ENCODE data around the gene GLI3. TPM values are rescaled to one million over a fixed set of nuclear protein-coding genes. Genes with fewer than 3 reads are reported as not detected.

GLI3 gene
- total RNA-seq, 1 donor from 2014 or later = not detected

GRCh38 chr7:42006801-42007513, 230.1 kb downstream of the GLI3 start:
- H3K4me1 Mint-ChIP-seq (ENCODE audit: low read depth) = no peaks in the 10 kb centered on the region
- no peak overlapping the region for H3K27ac Mint-ChIP-seq
- DNase-seq (ENCODE audit: low spot score) = no peak
- H3K9me3 Mint-ChIP-seq = no peaks in the 10 kb centered on the region
- H3K27me3 Mint-ChIP-seq (ENCODE audit: insufficient read depth) = peaks cover 2% of the 10 kb centered on the region
- intact Hi-C loops (cut with micrococcal nuclease) = no loop called here
- no peak overlapping the region for H3K4me3 Mint-ChIP-seq
- no peaks in the 10 kb centered on the region for H3K36me3 Mint-ChIP-seq (ENCODE audit: low read depth)

- H3K4me1 Mint-ChIP-seq (ENCODE audit: low read depth) = no peaks in the 10 kb centered on the region
- no peaks in the 10 kb centered on the region for H3K9me3 Mint-ChIP-seq
- no peak for DNase-seq (ENCODE audit: low spot score)
- no peak overlapping the region for H3K4me3 Mint-ChIP-seq
- H3K27me3 Mint-ChIP-seq (ENCODE audit: insufficient read depth) = no peaks in the 10 kb centered on the region
- no peak overlapping the region for H3K27ac Mint-ChIP-seq
- intact Hi-C loops (cut with micrococcal nuclease) = no loop called here
- no peaks in the 10 kb centered on the region for H3K36me3 Mint-ChIP-seq (ENCODE audit: low read depth)
Observed at GRCh38 chr7:42002654-42003053, 234.4 kb downstream of the GLI3 start.

- Mint-ChIP-seq H3K9me3 (no peaks in the 10 kb centered on the region), H3K27ac (no peak overlapping the region), H3K36me3 (ENCODE audit: low read depth) (no peaks in the 10 kb centered on the region), H3K27me3 (ENCODE audit: insufficient read depth) (no peaks in the 10 kb centered on the region), H3K4me3 (no peak overlapping the region), H3K4me1 (ENCODE audit: low read depth) (no peaks in the 10 kb centered on the region)
- DNase-seq (ENCODE audit: low spot score) = no peak
- intact Hi-C loops (cut with micrococcal nuclease) = no loop called here
Observed at GRCh38 chr7:41999736-42000283, 237.2 kb downstream of the GLI3 start.

- Mint-ChIP-seq H3K36me3 (ENCODE audit: low read depth) (no peaks in the 10 kb centered on the region), H3K27me3 (ENCODE audit: insufficient read depth) (no peaks in the 10 kb centered on the region), H3K27ac (no peak overlapping the region), H3K9me3 (no peaks in the 10 kb centered on the region), H3K4me1 (ENCODE audit: low read depth) (no peaks in the 10 kb centered on the region), H3K4me3 (no peak overlapping the region)
- no peak for DNase-seq (ENCODE audit: low spot score)
- intact Hi-C loops (cut with micrococcal nuclease) = no loop called here
Observed at GRCh38 chr7:41998041-41998440, 239.0 kb downstream of the GLI3 start.

GRCh38 chr7:41997151-41997550, 239.9 kb downstream of the GLI3 start:
- Mint-ChIP-seq H3K4me3 (no peak overlapping the region), H3K4me1 (ENCODE audit: low read depth) (no peaks in the 10 kb centered on the region), H3K27me3 (ENCODE audit: insufficient read depth) (no peaks in the 10 kb centered on the region), H3K27ac (no peak overlapping the region), H3K36me3 (ENCODE audit: low read depth) (no peaks in the 10 kb centered on the region), H3K9me3 (no peaks in the 10 kb centered on the region)
- DNase-seq (ENCODE audit: low spot score) = no peak
- intact Hi-C loops (cut with micrococcal nuclease) = no loop called here

- no peaks in the 10 kb centered on the region for H3K9me3 Mint-ChIP-seq
- H3K4me3 Mint-ChIP-seq = no peak overlapping the region
- no peaks in the 10 kb centered on the region for H3K36me3 Mint-ChIP-seq (ENCODE audit: low read depth)
- no peak for DNase-seq (ENCODE audit: low spot score)
- H3K27ac Mint-ChIP-seq = no peak overlapping the region
- intact Hi-C loops (cut with micrococcal nuclease) = no loop called here
- H3K4me1 Mint-ChIP-seq (ENCODE audit: low read depth) = no peaks in the 10 kb centered on the region
- no peaks in the 10 kb centered on the region for H3K27me3 Mint-ChIP-seq (ENCODE audit: insufficient read depth)
Observed at GRCh38 chr7:41996381-41997035, 240.5 kb downstream of the GLI3 start.

- H3K4me1 Mint-ChIP-seq (ENCODE audit: low read depth) = no peaks in the 10 kb centered on the region
- intact Hi-C loops (cut with micrococcal nuclease) = no loop called here
- H3K27me3 Mint-ChIP-seq (ENCODE audit: insufficient read depth) = no peaks in the 10 kb centered on the region
- DNase-seq (ENCODE audit: low spot score) = no peak
- no peaks in the 10 kb centered on the region for H3K9me3 Mint-ChIP-seq
- no peaks in the 10 kb centered on the region for H3K36me3 Mint-ChIP-seq (ENCODE audit: low read depth)
- H3K27ac Mint-ChIP-seq = no peak overlapping the region
- H3K4me3 Mint-ChIP-seq = no peak overlapping the region
Observed at GRCh38 chr7:41995632-41996271, 241.3 kb downstream of the GLI3 start.

- DNase-seq (ENCODE audit: low spot score) = no peak
- Mint-ChIP-seq H3K36me3 (ENCODE audit: low read depth) (no peaks in the 10 kb centered on the region), H3K4me1 (ENCODE audit: low read depth) (no peaks in the 10 kb centered on the region), H3K27ac (no peak overlapping the region), H3K4me3 (no peak overlapping the region), H3K27me3 (ENCODE audit: insufficient read depth) (no peaks in the 10 kb centered on the region), H3K9me3 (no peaks in the 10 kb centered on the region)
- intact Hi-C loops (cut with micrococcal nuclease) = no loop called here
Observed at GRCh38 chr7:41994746-41995110, 242.3 kb downstream of the GLI3 start.

- Mint-ChIP-seq H3K4me1 (ENCODE audit: low read depth) (no peaks in the 10 kb centered on the region), H3K36me3 (ENCODE audit: low read depth) (no peaks in the 10 kb centered on the region), H3K27me3 (ENCODE audit: insufficient read depth) (no peaks in the 10 kb centered on the region), H3K4me3 (no peak overlapping the region), H3K27ac (no peak overlapping the region), H3K9me3 (no peaks in the 10 kb centered on the region)
- DNase-seq (ENCODE audit: low spot score) = no peak
- intact Hi-C loops (cut with micrococcal nuclease) = no loop called here
Observed at GRCh38 chr7:41994036-41994745, 242.8 kb downstream of the GLI3 start.

GRCh38 chr7:41992881-41993867, 243.8 kb downstream of the GLI3 start:
- Mint-ChIP-seq H3K4me3 (no peak overlapping the region), H3K9me3 (no peaks in the 10 kb centered on the region)

GRCh38 chr7:41984888-41985287, 252.1 kb downstream of the GLI3 start:
- intact Hi-C loops (cut with micrococcal nuclease) = no loop called here
- H3K27me3 Mint-ChIP-seq (ENCODE audit: insufficient read depth) = peaks cover 1% of the 10 kb centered on the region
- DNase-seq (ENCODE audit: low spot score) = no peak
- no peak overlapping the region for H3K4me3 Mint-ChIP-seq
- no peaks in the 10 kb centered on the region for H3K4me1 Mint-ChIP-seq (ENCODE audit: low read depth)
- H3K27ac Mint-ChIP-seq = no peak overlapping the region
- H3K36me3 Mint-ChIP-seq (ENCODE audit: low read depth) = no peaks in the 10 kb centered on the region
- no peaks in the 10 kb centered on the region for H3K9me3 Mint-ChIP-seq

More at GRCh38 chr7:41992881-41993867, 243.8 kb downstream of the GLI3 start:
- intact Hi-C loops (cut with micrococcal nuclease) = no loop called here
- no peak for DNase-seq (ENCODE audit: low spot score)
- no peaks in the 10 kb centered on the region for H3K36me3 Mint-ChIP-seq (ENCODE audit: low read depth)
- H3K27ac Mint-ChIP-seq = no peak overlapping the region
- no peaks in the 10 kb centered on the region for H3K27me3 Mint-ChIP-seq (ENCODE audit: insufficient read depth)
- H3K4me1 Mint-ChIP-seq (ENCODE audit: low read depth) = no peaks in the 10 kb centered on the region

Data from activated T-helper 1 cell treated with anti-CD3 and anti-CD28 coated beads, Interleukin-12 subunit alpha, Interleukin-12 subunit beta, Interleukin-2, Interleukin-4 antibody, amounts not matched to agents 30 ng/mL and 10 ng/mL and 1 ng/mL, durations not matched to agents 14 hours and 24 hours and 36 hours (primary cell).